IPS-18a (cell line): ENCODE results near the gene PPP4R3A.
"Not testable (repeated sequence)": the region's sequence is repeated elsewhere in the genome, so short reads cannot be mapped to it uniquely, and the experiment has no call there.

Experiments
- H3K27ac ChIP-seq: one replicate; pipeline ENCODE4 v1.5.1; 2013; ENCODE audit warnings: low read length
- H3K27me3 ChIP-seq: one replicate; pipeline ENCODE4 v1.6.1; 2013; ENCODE audit warnings: mild to moderate bottlenecking, low read length; ENCODE audit not compliant: control insufficient read depth, insufficient read depth
- H3K36me3 ChIP-seq: one replicate; pipeline ENCODE4 v1.6.1; 2013; ENCODE audit warnings: low read depth, low read length; ENCODE audit not compliant: control insufficient read depth
- H3K4me1 ChIP-seq: one replicate; pipeline ENCODE4 v1.6.1; 2013; ENCODE audit warnings: low read depth, low read length; ENCODE audit not compliant: control insufficient read depth
- H3K4me3 ChIP-seq: one replicate; pipeline ENCODE4 v1.5.1; 2013; ENCODE audit warnings: low read length
- H3K9ac ChIP-seq: one replicate; pipeline ENCODE4 v1.6.1; 2013; ENCODE audit warnings: mild to moderate bottlenecking, low read length, moderate library complexity
- H3K9me3 ChIP-seq: one replicate; pipeline ENCODE4 v1.6.1; 2013; ENCODE audit warnings: low read depth, low read length; ENCODE audit not compliant: control insufficient read depth

The PPP4R3A gene

DNA sequence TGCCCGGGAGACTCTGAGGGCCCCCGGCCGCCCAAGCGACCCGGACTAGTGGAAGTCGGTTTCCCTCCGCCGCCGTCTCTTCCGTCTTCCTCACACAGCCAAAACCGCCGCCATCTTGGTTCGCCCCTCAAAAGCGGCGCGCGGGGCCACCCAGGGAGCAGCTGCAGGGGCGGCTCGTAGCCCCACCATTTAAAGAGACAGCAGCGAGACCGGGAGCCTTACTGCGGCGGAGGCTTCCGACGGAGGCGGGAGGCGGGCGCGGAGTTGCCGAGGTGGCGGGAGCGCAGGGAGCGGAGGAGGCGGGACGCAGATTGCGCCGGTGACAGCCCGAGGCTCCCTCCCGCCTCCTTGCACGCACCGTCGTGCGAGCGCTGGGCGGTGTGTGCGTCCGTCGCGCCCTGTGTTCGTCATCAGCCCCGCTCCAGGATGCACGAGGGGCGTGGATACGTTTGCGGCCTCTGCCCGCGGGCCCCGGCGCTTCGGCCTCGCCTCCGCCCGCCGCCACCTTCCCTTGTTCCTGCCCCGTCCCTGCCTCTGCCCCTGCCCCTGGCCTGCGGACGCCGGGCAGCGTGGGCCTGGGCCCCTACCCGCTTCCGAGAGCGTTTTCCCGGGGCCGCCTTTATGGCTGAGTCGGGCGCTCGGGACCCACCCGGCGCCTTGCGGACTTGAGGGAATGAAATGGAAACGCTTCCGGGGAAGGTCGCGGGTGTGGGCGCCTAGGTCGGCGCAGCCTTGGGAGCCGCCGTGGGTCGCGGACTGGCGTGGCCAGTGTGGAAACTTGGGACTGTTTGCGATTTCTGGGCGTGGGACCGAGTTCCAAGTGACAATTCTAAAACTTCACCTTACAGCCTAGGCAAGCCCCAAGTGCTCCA, at the start of gene PPP4R3A:
PPP4R3A (minus strand) TSS at position 140 of the 872 bp plus-strand sequence. CDS start 663 bp downstream, outside the sequence.
- Histone ChIP-seq H3K9me3 (no peaks in the 10 kb centered on the region), H3K9ac (peak within 1 kb of the TSS; percentile 97), H3K36me3 (peaks cover 14% of the 10 kb centered on the region), H3K4me3 (peak within 1 kb of the TSS; percentile 94), H3K4me1 (peaks cover 9% of the 10 kb centered on the region), H3K27ac (peak within 1 kb of the TSS; percentile 89), H3K27me3 (no peaks in the 10 kb centered on the region)

- Histone ChIP-seq H3K27ac (no peak overlapping the region), H3K9me3 (no peaks in the 10 kb centered on the region)
Measured at GRCh38 chr14:91555531-91555930, 45.4 kb upstream of the PPP4R3A start.

DNA sequence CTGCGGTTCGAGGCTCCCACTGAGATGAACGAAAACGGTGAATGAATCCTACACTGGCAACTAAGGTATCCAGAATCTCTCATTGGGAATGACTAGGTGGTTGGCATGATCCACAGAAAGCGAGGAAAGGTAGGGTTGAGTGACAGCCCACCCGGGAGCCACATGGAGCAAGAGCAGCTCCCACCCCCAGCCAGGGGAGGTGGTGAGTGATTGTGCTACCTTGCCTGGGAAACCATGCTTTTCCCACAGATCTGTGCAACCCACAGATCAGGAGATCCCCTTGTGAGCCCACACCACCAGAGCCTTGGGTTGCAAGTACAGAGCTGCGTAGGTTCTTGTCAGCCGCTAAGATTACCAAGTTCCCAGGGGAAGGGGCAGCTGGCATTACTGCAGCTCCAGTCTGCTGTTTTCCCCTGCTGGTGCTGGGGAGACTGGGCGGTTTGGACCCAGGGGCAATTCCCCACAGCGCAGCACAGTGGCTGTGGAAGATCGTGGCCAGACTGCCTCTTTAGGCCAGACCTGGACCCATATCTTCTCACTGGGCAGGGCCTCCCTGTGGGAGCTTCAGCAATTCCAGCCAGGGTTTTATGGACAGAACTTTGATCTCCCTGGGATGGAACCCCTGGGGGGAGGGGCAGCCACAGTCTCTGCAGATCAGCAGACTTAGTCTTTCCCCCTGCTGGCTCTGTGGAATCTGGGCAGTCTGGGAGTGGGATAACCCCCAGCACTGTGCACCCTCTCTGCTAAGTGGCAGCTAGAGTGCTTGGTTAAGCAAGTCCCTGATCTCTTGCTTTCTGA, 44.6 kb upstream of the PPP4R3A start:
- Histone ChIP-seq H3K9me3 (no peaks in the 10 kb centered on the region), H3K4me3 (no peak overlapping the region), H3K9ac (no peak overlapping the region), H3K36me3 (no peaks in the 10 kb centered on the region), H3K4me1 (no peaks in the 10 kb centered on the region), H3K27me3 (no peaks in the 10 kb centered on the region), H3K27ac (no peak overlapping the region)

More at GRCh38 chr14:91555531-91555930, 45.4 kb upstream of the PPP4R3A start:
- H3K27me3 ChIP-seq: no peaks in the 10 kb centered on the region
- H3K9ac ChIP-seq: no peak overlapping the region
- H3K4me3 ChIP-seq: no peak overlapping the region
- no peaks in the 10 kb centered on the region for H3K36me3 ChIP-seq
- H3K4me1 ChIP-seq: no peaks in the 10 kb centered on the region

GRCh38 chr14:91548108-91548507, 38.0 kb upstream of the PPP4R3A start:
- Histone ChIP-seq H3K27me3 (no peaks in the 10 kb centered on the region), H3K9ac (no peak overlapping the region), H3K9me3 (no peaks in the 10 kb centered on the region), H3K4me3 (no peak overlapping the region), H3K4me1 (no peaks in the 10 kb centered on the region), H3K27ac (no peak overlapping the region), H3K36me3 (no peaks in the 10 kb centered on the region)

DNA sequence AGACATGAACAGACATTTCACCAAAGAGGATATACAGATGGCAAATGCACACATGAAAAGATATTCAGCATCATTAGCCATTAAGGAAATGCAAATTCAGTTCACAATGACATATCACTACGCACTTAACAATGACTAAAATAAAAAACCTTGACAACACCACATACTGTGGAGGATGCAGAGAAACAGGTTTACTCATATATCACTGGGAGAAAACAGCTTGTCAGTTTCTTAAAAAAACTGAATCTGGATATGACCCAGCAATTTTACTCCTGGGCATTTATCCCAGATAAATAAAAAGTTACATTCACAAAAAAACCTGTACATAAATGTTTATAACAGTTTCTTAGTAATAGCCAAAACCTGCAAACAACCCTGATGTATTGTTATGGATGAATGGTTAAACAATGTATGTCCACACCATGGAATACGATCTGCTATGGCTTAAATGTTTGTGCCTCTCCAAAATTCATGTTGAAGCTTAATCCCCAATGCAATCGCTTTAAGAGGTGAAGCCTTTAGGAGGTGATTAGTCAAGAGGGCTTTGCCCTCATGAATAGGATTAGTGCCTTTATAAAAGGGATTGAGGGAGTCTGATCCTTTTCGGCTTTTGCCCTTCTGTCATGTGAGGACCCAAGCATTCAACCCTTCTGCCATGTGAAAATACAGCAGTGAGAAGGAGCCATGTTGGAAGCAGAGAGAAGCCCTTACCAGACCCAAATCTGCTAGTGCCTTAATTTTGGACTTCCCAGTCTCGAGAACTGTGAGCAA, 36.0 kb upstream of the PPP4R3A start:
- H3K4me3 ChIP-seq: no peak overlapping the region
- peaks cover 7% of the 10 kb centered on the region for H3K9me3 ChIP-seq
- no peaks in the 10 kb centered on the region for H3K36me3 ChIP-seq
- no peak overlapping the region for H3K9ac ChIP-seq
- no peaks in the 10 kb centered on the region for H3K27me3 ChIP-seq
- no peaks in the 10 kb centered on the region for H3K4me1 ChIP-seq
- H3K27ac ChIP-seq: no peak overlapping the region

DNA sequence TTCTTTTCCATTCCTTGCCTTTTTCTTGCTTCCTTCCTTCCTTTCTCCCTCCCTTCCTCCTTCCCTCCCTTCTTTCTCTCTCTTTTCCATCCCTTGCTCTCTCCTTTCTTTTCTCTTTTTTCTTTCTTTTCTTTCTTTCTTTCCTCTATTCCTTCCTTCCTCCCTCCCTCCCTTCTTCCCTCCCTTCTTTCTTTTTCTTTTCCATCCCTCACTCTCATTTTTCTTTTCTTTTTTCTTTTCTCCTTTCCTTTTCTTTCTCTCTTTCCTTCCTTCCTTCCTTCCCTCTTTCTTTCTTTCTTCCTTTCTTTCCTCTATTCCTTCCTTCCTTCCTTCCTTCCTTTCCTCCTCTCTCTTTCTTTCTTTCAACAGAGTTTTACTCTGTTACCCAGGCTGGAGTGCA, 35.1 kb upstream of the PPP4R3A start:
- H3K36me3 ChIP-seq: no peaks in the 10 kb centered on the region
- H3K4me1 ChIP-seq: no peaks in the 10 kb centered on the region
- H3K4me3 ChIP-seq: no peak overlapping the region
- no peaks in the 10 kb centered on the region for H3K27me3 ChIP-seq
- H3K9me3 ChIP-seq: peaks cover 7% of the 10 kb centered on the region
- H3K27ac ChIP-seq: no peak overlapping the region
- no peak overlapping the region for H3K9ac ChIP-seq

DNA sequence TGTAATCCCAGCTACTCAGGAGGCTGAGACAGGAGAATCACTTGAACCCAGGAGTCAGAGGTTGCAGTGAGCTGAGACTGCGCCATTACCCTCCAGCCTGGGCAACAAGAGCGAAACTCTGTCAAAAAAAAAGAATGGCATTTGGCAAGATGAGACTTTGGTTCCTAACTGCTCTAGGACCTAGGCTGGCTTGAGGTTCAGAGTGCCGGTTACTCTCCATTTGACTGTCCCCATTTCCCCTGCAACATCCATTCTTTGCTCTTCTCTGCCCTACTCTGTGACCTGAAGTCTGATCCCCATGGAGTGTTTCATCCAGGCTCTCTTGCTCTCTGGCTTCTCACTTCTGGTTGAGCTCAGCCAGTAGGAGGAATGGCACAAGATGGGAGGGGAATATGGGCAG, 26.2 kb upstream of the PPP4R3A start:
- H3K4me1 ChIP-seq: no peaks in the 10 kb centered on the region
- H3K9me3 ChIP-seq: peaks cover 5% of the 10 kb centered on the region
- no peaks in the 10 kb centered on the region for H3K27me3 ChIP-seq

DNA sequence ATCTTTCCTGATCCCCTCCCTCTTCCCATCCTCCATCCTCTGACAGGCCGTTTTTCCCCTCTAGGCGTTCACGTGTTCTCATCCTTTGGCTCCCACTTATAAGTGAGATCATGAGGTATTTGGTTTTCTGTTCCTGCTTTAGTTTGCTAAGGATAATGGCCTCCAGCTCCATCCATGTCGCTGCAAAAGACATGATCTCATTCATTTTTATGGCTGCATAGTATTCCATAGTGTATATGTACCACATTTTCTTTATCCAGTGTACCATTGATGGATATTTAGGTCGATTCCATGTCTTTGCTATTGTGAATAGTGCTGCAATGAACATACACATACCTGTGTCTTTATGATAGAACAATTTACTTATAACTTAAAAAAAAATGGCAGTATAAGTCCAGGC, 23.9 kb upstream of the PPP4R3A start:
- H3K4me3 ChIP-seq, H3K4me1 ChIP-seq, H3K9me3 ChIP-seq, H3K27ac ChIP-seq, H3K27me3 ChIP-seq, H3K36me3 ChIP-seq, H3K9ac ChIP-seq: not testable (repeated sequence)

More for the DNA sequence above, 26.2 kb upstream of the PPP4R3A start:
- Histone ChIP-seq H3K9ac (no peak overlapping the region), H3K27ac (no peak overlapping the region), H3K36me3 (no peaks in the 10 kb centered on the region), H3K4me3 (no peak overlapping the region)

- no peaks in the 10 kb centered on the region for H3K27me3 ChIP-seq
- H3K36me3 ChIP-seq: no peaks in the 10 kb centered on the region
- H3K9me3 ChIP-seq: no peaks in the 10 kb centered on the region
- no peak overlapping the region for H3K27ac ChIP-seq
- no peak overlapping the region for H3K4me3 ChIP-seq
- no peak overlapping the region for H3K9ac ChIP-seq
- H3K4me1 ChIP-seq: no peaks in the 10 kb centered on the region
Measured at GRCh38 chr14:91533623-91534022, 23.5 kb upstream of the PPP4R3A start.

- Histone ChIP-seq H3K4me3 (no peak overlapping the region), H3K9me3 (no peaks in the 10 kb centered on the region), H3K27ac (no peak overlapping the region), H3K9ac (no peak overlapping the region), H3K36me3 (no peaks in the 10 kb centered on the region), H3K27me3 (no peaks in the 10 kb centered on the region), H3K4me1 (no peaks in the 10 kb centered on the region)
Measured at GRCh38 chr14:91523972-91524371, 13.9 kb upstream of the PPP4R3A start.

DNA sequence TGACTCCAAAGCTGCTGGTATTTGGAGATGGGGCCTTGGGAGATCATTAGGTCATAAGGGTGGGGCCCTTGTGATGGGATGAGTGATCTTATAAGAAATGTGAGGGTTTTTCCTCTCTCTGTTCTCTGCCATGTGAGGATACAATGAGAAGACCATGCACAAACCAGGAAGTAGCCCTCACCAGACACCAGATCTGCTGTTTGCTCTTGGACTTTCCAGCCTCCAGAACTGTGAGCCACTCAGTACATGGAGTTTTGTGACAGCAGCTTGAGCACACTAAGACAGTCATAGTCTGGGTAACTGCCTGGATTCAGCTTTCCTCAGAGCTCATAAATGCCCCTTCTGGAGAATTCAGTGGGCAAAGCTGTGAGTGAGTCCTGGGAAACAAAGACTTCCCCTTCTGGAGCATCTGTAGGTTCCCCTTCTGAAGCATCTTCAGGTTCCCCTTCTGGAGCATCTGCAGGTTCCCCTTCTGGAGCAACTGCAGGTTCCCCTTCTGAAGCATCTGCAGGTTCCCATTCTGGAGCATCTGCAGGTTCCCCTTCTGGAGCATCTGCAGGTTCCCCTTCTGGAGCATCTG, 11.0 kb upstream of the PPP4R3A start:
- Histone ChIP-seq H3K4me3 (no peak overlapping the region), H3K27me3 (no peaks in the 10 kb centered on the region), H3K27ac (no peak overlapping the region), H3K4me1 (no peaks in the 10 kb centered on the region), H3K9ac (no peak overlapping the region), H3K36me3 (no peaks in the 10 kb centered on the region), H3K9me3 (no peaks in the 10 kb centered on the region)
